HepG2 (cell line): Measurements from ENCODE around the gene OBSL1. TPM values are rescaled to one million over a fixed set of nuclear protein-coding genes. Genes with fewer than 3 reads are reported as not detected.
A peak's percentile ranks its signal among the peaks of the same experiment; 100 is the strongest.

Source experiments
- CC2D1A ChIP-seq: sonication (generic); formaldehyde crosslinking; IDR thresholded peaks from 2 replicates; pipeline ENCODE4 v1.8.1; 2023; ENCODE audit warnings: mild to moderate bottlenecking, missing genetic modification reagents
- FOXJ3 ChIP-seq: sonication (generic); formaldehyde crosslinking; IDR thresholded peaks from 2 replicates; pipeline ENCODE4 v1.4.0; 2020; ENCODE audit warnings: missing genetic modification reagents, mild to moderate bottlenecking, borderline replicate concordance
- JDP2 ChIP-seq: sonication (generic); formaldehyde crosslinking; IDR thresholded peaks from 2 replicates; pipeline ENCODE4 v1.8.1; 2022; ENCODE audit warnings: missing genetic modification reagents, borderline replicate concordance
- MZF1 ChIP-seq: sonication (generic); formaldehyde crosslinking; IDR thresholded peaks from 2 replicates; pipeline ENCODE4 v1.8.1; 2023; ENCODE audit warnings: mild to moderate bottlenecking, missing genetic modification reagents, borderline replicate concordance
- RAD21 ChIP-seq: fragments of 450-650 bp; formaldehyde crosslinking; IDR thresholded peaks from 2 replicates; pipeline ENCODE4 v1.5.0; 2020; ENCODE audit warnings: mild to moderate bottlenecking
- SMAD1 ChIP-seq: sonication (generic); formaldehyde crosslinking; IDR thresholded peaks from 2 replicates; pipeline ENCODE4 v1.4.0; 2020; ENCODE audit warnings: missing genetic modification reagents, low read depth, mild to moderate bottlenecking, borderline replicate concordance
- TBX3 ChIP-seq: fragments of 450-650 bp; IDR thresholded peaks from 2 replicates; pipeline ENCODE4 v1.6.1; 2017; ENCODE audit warnings: antibody characterized with exemption, mild to moderate bottlenecking, inconsistent platforms, borderline replicate concordance
- ZFY ChIP-seq: sonication (generic); formaldehyde crosslinking; IDR thresholded peaks from 2 replicates; pipeline ENCODE4 v1.4.0; 2020; ENCODE audit warnings: missing genetic modification reagents
- ZNF251 ChIP-seq: sonication (generic); formaldehyde crosslinking; IDR thresholded peaks from 2 replicates; pipeline ENCODE4 v1.9.0; 2021; ENCODE audit warnings: mild to moderate bottlenecking, missing genetic modification reagents
- ZNF3 ChIP-seq: IDR thresholded peaks from 2 replicates; pipeline ENCODE4 v1.7.0; 2017; ENCODE audit warnings: inconsistent platforms
- ZNF446 ChIP-seq: sonication (generic); formaldehyde crosslinking; IDR thresholded peaks from 2 replicates; pipeline ENCODE4 v1.5.0; 2020; ENCODE audit warnings: mild to moderate bottlenecking, missing genetic modification reagents
- ZNF563 ChIP-seq: sonication (generic); formaldehyde crosslinking; IDR thresholded peaks from 2 replicates; pipeline ENCODE4 v1.8.0; 2022; ENCODE audit warnings: mild to moderate bottlenecking, moderate library complexity, missing genetic modification reagents
- ZNF883 ChIP-seq: sonication (generic); formaldehyde crosslinking; IDR thresholded peaks from 2 replicates; pipeline ENCODE4 v1.5.1; 2020; ENCODE audit warnings: mild to moderate bottlenecking, missing genetic modification reagents; ENCODE audit errors: not compliant biosample characterization
- polyA plus RNA-seq, 8 experiments: library from polyadenylated mRNA; depleted of rRNA in 3 of 8; stranded (reverse) in 7 of 8; unstranded in 1 of 8; fragments of >200 nt; fragmentation: Illumina TruSeq in 4 of 8; extraction: Trizol in 4 of 8; gene quantifications; 2 replicates each; pipeline versions ENCODE4 v1.2.1 to v1.2.3, GENCODE V29; 2011 to 2016; ENCODE audit warnings: low read depth in 4 of 8, missing spikeins in 1 of 8, mixed read lengths in 1 of 8; ENCODE audit not compliant: insufficient read depth in 1 of 8
- total RNA-seq, 5 experiments: library from RNA; depleted of rRNA; stranded (reverse); fragments of >200 nt; fragmentation: Illumina TruSeq; extraction: Trizol; gene quantifications; 2 replicates each; pipeline ENCODE4 v1.2.3, GENCODE V29; 2016; ENCODE audit warnings: low read depth in 1 of 5
- TF ChIP-seq, protein P1 (sequence below): sonication (generic); formaldehyde crosslinking; IDR thresholded peaks from 2 replicates; pipeline ENCODE4 v1.5.0; 2020; ENCODE audit warnings: mild to moderate bottlenecking, missing genetic modification reagents, borderline replicate concordance
- TF ChIP-seq, protein P2 (sequence below): sonication (generic); formaldehyde crosslinking; IDR thresholded peaks from 2 replicates; pipeline ENCODE4 v1.4.0; 2020; ENCODE audit warnings: missing genetic modification reagents
- TF ChIP-seq, protein P3 (sequence below): sonication (generic); formaldehyde crosslinking; IDR thresholded peaks from 2 replicates; pipeline ENCODE4 v1.4.0; 2020; ENCODE audit warnings: missing genetic modification reagents
- TF ChIP-seq, protein P4 (sequence below): sonication (generic); formaldehyde crosslinking; IDR thresholded peaks from 2 replicates; pipeline ENCODE4 v1.4.0; 2020; ENCODE audit warnings: low read depth, mild to moderate bottlenecking, missing genetic modification reagents

OBSL1 gene
- total and polyA plus RNA-seq, 2 of the 13 experiments (the other 11 are each of a cell fraction or from before 2014, with no cell fraction given): 86.7 to 218 TPM

DNA sequence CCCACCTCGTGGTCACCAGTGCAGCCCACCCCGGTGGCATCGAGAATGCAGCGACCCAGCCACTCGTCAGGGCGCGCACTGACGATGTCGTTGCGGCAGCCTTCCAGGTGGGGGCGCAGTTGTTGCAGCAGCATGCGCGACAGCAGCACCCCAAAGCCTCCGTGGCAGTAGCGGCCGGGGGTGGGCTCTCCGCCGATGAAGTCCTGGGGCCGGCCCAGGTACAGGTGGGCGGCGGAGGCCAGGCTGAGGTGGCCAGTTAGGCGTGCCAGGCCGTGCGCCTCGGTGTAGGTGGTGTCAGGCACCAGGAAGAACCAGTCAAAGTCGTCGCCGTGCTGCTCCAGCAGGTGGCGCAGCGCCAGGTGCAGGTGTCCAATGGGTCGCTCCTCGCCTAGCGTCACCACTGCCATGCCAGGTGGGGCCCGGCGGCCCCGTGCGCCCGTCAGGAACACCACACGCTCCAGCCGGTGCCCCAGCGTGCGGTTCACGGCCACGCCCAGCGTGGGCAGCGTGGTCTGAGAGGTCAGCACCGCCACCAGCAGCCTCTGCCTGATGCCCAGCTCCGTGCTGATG, 29.6 kb downstream of the OBSL1 start (continued):
- TF ChIP-seq, protein P1, sequence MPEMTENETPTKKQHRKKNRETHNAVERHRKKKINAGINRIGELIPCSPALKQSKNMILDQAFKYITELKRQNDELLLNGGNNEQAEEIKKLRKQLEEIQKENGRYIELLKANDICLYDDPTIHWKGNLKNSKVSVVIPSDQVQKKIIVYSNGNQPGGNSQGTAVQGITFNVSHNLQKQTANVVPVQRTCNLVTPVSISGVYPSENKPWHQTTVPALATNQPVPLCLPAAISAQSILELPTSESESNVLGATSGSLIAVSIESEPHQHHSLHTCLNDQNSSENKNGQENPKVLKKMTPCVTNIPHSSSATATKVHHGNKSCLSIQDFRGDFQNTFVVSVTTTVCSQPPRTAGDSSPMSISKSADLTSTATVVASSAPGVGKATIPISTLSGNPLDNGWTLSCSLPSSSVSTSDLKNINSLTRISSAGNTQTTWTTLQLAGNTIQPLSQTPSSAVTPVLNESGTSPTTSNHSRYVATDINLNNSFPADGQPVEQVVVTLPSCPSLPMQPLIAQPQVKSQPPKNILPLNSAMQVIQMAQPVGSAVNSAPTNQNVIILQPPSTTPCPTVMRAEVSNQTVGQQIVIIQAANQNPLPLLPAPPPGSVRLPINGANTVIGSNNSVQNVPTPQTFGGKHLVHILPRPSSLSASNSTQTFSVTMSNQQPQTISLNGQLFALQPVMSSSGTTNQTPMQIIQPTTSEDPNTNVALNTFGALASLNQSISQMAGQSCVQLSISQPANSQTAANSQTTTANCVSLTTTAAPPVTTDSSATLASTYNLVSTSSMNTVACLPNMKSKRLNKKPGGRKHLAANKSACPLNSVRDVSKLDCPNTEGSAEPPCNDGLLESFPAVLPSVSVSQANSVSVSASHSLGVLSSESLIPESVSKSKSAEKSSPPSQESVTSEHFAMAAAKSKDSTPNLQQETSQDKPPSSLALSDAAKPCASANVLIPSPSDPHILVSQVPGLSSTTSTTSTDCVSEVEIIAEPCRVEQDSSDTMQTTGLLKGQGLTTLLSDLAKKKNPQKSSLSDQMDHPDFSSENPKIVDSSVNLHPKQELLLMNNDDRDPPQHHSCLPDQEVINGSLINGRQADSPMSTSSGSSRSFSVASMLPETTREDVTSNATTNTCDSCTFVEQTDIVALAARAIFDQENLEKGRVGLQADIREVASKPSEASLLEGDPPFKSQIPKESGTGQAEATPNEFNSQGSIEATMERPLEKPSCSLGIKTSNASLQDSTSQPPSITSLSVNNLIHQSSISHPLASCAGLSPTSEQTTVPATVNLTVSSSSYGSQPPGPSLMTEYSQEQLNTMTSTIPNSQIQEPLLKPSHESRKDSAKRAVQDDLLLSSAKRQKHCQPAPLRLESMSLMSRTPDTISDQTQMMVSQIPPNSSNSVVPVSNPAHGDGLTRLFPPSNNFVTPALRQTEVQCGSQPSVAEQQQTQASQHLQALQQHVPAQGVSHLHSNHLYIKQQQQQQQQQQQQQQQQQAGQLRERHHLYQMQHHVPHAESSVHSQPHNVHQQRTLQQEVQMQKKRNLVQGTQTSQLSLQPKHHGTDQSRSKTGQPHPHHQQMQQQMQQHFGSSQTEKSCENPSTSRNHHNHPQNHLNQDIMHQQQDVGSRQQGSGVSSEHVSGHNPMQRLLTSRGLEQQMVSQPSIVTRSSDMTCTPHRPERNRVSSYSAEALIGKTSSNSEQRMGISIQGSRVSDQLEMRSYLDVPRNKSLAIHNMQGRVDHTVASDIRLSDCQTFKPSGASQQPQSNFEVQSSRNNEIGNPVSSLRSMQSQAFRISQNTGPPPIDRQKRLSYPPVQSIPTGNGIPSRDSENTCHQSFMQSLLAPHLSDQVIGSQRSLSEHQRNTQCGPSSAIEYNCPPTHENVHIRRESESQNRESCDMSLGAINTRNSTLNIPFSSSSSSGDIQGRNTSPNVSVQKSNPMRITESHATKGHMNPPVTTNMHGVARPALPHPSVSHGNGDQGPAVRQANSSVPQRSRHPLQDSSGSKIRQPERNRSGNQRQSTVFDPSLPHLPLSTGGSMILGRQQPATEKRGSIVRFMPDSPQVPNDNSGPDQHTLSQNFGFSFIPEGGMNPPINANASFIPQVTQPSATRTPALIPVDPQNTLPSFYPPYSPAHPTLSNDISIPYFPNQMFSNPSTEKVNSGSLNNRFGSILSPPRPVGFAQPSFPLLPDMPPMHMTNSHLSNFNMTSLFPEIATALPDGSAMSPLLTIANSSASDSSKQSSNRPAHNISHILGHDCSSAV (CRISPR knock-in tag): peak; percentile 92; the same call in 1 of the 2 replicates
- TF ChIP-seq ZNF446 (CRISPR knock-in tag) (peak; percentile 29; the same call in 1 of the 2 replicates), ZNF563 (peak; percentile 84; the same call in 1 of the 2 replicates), SMAD1 (CRISPR knock-in tag) (peak; percentile 90; the same call in 1 of the 2 replicates), ZFY (CRISPR knock-in tag) (peak; percentile 69; the same call in 1 of the 2 replicates), RAD21 (CRISPR knock-in tag) (peak; percentile 99), MZF1 (CRISPR knock-in tag) (no peak), TBX3 (peak; percentile 71), ZNF883 (CRISPR knock-in tag) (peak; percentile 84), FOXJ3 (CRISPR knock-in tag) (no peak), ZNF251 (CRISPR knock-in tag) (peak; percentile 93; the same call in 1 of the 2 replicates), CC2D1A (no peak), JDP2 (CRISPR knock-in tag) (no peak), ZNF3 (CRISPR knock-in tag) (no peak)
- TF ChIP-seq, protein P2, sequence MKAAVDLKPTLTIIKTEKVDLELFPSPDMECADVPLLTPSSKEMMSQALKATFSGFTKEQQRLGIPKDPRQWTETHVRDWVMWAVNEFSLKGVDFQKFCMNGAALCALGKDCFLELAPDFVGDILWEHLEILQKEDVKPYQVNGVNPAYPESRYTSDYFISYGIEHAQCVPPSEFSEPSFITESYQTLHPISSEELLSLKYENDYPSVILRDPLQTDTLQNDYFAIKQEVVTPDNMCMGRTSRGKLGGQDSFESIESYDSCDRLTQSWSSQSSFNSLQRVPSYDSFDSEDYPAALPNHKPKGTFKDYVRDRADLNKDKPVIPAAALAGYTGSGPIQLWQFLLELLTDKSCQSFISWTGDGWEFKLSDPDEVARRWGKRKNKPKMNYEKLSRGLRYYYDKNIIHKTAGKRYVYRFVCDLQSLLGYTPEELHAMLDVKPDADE (CRISPR knock-in tag): no peak
- TF ChIP-seq, protein P3, sequence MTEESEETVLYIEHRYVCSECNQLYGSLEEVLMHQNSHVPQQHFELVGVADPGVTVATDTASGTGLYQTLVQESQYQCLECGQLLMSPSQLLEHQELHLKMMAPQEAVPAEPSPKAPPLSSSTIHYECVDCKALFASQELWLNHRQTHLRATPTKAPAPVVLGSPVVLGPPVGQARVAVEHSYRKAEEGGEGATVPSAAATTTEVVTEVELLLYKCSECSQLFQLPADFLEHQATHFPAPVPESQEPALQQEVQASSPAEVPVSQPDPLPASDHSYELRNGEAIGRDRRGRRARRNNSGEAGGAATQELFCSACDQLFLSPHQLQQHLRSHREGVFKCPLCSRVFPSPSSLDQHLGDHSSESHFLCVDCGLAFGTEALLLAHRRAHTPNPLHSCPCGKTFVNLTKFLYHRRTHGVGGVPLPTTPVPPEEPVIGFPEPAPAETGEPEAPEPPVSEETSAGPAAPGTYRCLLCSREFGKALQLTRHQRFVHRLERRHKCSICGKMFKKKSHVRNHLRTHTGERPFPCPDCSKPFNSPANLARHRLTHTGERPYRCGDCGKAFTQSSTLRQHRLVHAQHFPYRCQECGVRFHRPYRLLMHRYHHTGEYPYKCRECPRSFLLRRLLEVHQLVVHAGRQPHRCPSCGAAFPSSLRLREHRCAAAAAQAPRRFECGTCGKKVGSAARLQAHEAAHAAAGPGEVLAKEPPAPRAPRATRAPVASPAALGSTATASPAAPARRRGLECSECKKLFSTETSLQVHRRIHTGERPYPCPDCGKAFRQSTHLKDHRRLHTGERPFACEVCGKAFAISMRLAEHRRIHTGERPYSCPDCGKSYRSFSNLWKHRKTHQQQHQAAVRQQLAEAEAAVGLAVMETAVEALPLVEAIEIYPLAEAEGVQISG (CRISPR knock-in tag): peak; percentile 86
- TF ChIP-seq, protein P4, sequence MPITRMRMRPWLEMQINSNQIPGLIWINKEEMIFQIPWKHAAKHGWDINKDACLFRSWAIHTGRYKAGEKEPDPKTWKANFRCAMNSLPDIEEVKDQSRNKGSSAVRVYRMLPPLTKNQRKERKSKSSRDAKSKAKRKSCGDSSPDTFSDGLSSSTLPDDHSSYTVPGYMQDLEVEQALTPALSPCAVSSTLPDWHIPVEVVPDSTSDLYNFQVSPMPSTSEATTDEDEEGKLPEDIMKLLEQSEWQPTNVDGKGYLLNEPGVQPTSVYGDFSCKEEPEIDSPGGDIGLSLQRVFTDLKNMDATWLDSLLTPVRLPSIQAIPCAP: 0 out of 2 replicates have a peak, but pooled peaks have one; percentile 39
